Bronchial epithelial cell (primary cell): ENCODE data around the gene SBNO2. TPM values are rescaled to one million over a fixed set of nuclear protein-coding genes. Genes with fewer than 3 reads are reported as not detected.

Experiments used
- DNase-seq: peaks from one replicate; pipeline ENCODE4 v3.0.0-alpha.2; 2010; ENCODE audit warnings: low read depth
- FAIRE-seq: peaks from 2 replicates; lab custom pipeline; 2011; peaks lifted over from hg19 to GRCh38; lab: Jason Lieb, UNC
- H3K27me3 ChIP-seq: 2 replicates; pipeline ENCODE4 v1.5.1; 2011; ENCODE audit warnings: low read length; ENCODE audit not compliant: control insufficient read depth, insufficient read depth
- H3K36me3 ChIP-seq: 2 replicates; pipeline ENCODE4 v1.5.1; 2011; ENCODE audit warnings: low read length; ENCODE audit not compliant: control insufficient read depth, insufficient read depth
- H3K4me3 ChIP-seq: 2 replicates; pipeline ENCODE4 v1.5.1; 2011; ENCODE audit warnings: mild to moderate bottlenecking, low read depth, low read length, control low read depth
- CTCF ChIP-seq: IDR thresholded peaks from 2 replicates; pipeline ENCODE4 v1.5.1; 2011; ENCODE audit warnings: mild to moderate bottlenecking, moderate library complexity, low read length, control low read depth, inconsistent platforms; ENCODE audit not compliant: insufficient read depth, severe bottlenecking
- total RNA-seq: library from RNA; depleted of rRNA; stranded (reverse); fragments of >200 nt; gene quantifications from 2 replicates; pipeline ENCODE4 v1.2.1, GENCODE V29; 2014

Gene SBNO2
- total RNA-seq, 1 donor from 2014 or later, result 16.8 TPM

- DNase-seq, result no peak
- H3K36me3 ChIP-seq, result peaks cover 31% of the 10 kb centered on the region
- no peak overlapping the region for H3K4me3 ChIP-seq
- TF ChIP-seq CTCF, result no peak
- H3K27me3 ChIP-seq, result no peaks in the 10 kb centered on the region
- no peak for FAIRE-seq
These were observed 64.1 kb downstream of the SBNO2 start for GRCh38 chr19:1109697-1110671.

GRCh38 chr19:1109032-1109551 is 65.0 kb downstream of the SBNO2 start:
- H3K36me3 ChIP-seq, result peaks cover 28% of the 10 kb centered on the region
- no peak for TF ChIP-seq CTCF
- H3K27me3 ChIP-seq, result no peaks in the 10 kb centered on the region
- FAIRE-seq (no peak), DNase-seq (no peak)
- no peak overlapping the region for H3K4me3 ChIP-seq

GRCh38 chr19:1108291-1109031 is 65.6 kb downstream of the SBNO2 start:
- H3K36me3 ChIP-seq, result peaks cover 23% of the 10 kb centered on the region
- DNase-seq (no peak), FAIRE-seq (no peak)

GRCh38 chr19:1107661-1108261 is 66.3 kb downstream of the SBNO2 start:
- peaks cover 20% of the 10 kb centered on the region for H3K36me3 ChIP-seq

More at GRCh38 chr19:1108291-1109031, 65.6 kb downstream of the SBNO2 start:
- TF ChIP-seq CTCF, result no peak
- Histone ChIP-seq H3K4me3 (no peak overlapping the region), H3K27me3 (no peaks in the 10 kb centered on the region)

More at GRCh38 chr19:1107661-1108261, 66.3 kb downstream of the SBNO2 start:
- DNase-seq (no peak), FAIRE-seq (no peak)
- TF ChIP-seq CTCF, result no peak
- Histone ChIP-seq H3K4me3 (no peak overlapping the region), H3K27me3 (no peaks in the 10 kb centered on the region)
